Hematopoietic multipotent progenitor cell treated with erythropoietin and hydrocortisone succinate and interleukin-3 and kit ligand, for 8 days (in vitro differentiated cells): ENCODE measurements around the gene TEKT4.
"Not testable (repeated sequence)": the region's sequence is repeated elsewhere in the genome, so short reads cannot be mapped to it uniquely, and the experiment has no call there.

Experiments used
- DNase-seq: peaks from one replicate; pipeline ENCODE4 v3.0.0-alpha.2; 2015

TEKT4 gene

DNA sequence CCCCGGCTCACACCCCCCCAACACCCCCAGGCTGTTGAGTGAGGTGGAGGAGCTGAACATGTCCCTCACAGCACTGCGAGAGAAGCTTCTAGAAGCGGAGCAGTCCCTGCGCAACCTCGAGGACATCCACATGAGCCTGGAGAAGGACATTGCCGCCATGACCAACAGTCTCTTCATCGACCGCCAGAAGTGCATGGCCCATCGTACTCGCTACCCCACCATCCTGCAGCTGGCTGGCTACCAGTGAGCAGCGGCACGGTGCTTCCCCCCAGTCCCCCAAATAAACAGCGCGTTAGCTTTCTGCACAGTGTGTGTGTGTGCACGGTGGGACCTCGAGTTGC is 5.3 kb downstream of the TEKT4 start:
- no peak for DNase-seq

DNA sequence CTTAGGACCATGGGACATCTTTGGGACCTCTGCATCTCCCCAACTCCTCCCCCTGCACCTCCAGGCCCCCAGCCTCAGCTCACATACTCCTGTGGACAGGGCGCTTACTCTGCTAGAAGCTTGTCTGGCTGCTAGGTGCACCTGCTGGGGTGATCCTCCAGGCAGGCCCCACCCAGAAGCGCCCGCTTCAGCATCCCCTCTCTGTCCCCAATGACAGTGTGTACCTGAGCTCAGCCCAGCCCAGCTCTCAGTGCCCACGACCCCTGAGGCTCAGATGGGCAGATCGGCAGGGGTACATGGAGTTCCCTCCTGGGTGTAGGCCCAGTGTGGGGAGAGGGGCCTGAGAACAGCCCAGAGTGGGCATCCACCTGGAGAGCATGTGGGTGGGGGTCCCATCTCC is 5.9 kb downstream of the TEKT4 start:
- DNase-seq = no peak

GRCh38 chr2:94878575-94878974 is 7.3 kb downstream of the TEKT4 start:
- not testable (repeated sequence) for DNase-seq

DNA sequence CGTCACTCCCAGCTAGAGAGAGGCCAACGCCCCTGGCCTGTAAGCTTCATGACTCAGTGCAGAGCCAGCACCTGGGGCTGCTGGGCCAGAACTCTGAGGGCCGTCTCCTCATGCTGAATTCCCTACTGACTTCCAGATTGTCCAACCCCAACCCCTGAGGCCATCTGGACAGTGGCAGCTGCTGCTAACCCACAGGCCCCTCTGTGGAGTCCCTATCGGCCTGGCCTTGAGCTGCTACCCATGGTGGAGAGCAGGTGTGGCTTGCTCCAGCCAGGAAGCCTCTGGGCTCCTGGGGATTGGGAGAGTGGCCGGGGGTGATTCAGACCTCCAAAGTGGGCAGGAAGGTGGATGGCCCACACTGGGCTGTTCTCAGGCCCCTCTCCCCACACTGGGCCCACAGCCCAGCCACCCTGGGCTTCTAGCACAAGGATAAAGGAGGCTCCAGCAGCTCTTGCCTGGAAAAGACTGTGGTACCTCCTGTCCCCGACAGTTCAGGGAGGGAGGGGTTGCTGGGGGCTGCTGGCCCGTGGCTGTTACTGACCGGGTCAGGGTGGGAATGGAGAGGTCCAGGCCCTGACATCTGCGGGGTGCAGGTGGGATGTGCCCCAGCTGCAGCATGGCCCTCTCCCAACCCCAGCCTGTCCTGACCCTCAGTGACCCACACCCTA is 8.2 kb downstream of the TEKT4 start:
- no peak for DNase-seq

DNA sequence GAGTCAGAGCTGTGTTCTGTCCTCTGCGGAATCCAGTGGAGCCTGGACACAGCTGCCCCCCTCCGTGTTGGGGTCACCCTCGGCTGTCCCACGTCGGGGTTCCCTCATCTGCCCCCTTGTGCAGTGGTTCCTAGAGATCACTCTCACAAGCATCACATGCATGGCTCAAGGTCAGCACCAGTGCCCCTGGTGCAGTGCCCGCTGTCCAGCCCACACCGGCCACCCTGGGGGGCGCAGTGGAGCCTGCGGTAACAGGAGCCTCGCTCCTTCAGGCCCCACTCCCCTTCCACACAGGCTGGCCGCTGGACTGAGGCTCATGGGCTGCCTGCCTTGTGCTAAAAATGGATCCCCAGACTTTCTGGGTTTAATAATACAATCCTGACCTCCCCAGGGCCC is 8.8 kb downstream of the TEKT4 start:
- no peak for DNase-seq

GRCh38 chr2:94880507-94880906 is 9.3 kb downstream of the TEKT4 start:
- no peak for DNase-seq

- no peak for DNase-seq
These were observed 9.8 kb downstream of the TEKT4 start for GRCh38 chr2:94881070-94881469.

- DNase-seq = no peak
These were observed 19.0 kb downstream of the TEKT4 start for GRCh38 chr2:94890234-94890633.

GRCh38 chr2:94895273-94895672 is 24.0 kb downstream of the TEKT4 start:
- DNase-seq = not testable (repeated sequence)

GRCh38 chr2:94906976-94907375 is 35.7 kb downstream of the TEKT4 start:
- not testable (repeated sequence) for DNase-seq

DNA sequence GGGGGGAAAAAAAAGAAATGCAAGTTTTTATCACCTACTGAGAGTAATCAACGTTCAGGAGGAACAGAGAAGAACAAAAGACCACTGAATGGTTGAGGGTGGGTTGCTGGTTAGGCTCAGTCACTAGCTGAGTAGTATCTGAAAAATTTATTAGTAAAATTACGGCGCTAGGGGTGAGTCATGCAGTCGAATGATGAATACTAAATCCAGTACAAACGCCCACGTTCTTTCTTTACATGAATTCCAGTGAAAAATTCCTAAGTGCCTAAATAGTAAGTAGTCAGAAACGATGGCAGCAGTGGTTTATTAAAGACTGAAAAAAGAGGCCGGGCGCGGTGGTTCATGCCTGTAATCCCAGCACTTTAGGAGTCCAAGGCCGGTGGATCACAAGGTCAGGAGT is 52.0 kb downstream of the TEKT4 start:
- DNase-seq = no peak

DNA sequence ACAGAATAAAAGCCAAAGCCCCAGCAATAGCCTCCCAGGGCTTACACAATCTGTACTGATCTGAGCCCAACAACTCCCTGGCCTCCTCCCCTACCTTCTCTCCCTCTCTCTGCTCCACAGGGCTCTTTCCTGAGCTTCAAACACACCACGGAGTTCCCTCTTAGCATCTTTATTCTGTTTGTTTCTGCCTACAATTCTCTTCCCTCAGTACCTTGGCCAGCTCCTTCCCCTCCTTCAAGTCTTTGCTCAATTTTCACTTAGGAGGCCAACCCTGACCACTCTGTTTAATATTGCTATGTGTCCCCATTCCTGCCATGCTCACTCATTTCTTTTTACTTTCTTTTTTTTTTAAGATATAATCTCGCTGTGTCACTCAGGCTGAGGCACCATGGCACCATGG is 53.8 kb downstream of the TEKT4 start:
- not testable (repeated sequence) for DNase-seq
